Mesenchymal stem cell (in vitro differentiated cells and primary cell): ENCODE data around the gene RNF34.
"Not testable (repeated sequence)": the region's sequence is repeated elsewhere in the genome, so short reads cannot be mapped to it uniquely, and the experiment has no call there.

ENCODE experiments used
- DNase-seq: peaks from one replicate; pipeline ENCODE4 v3.0.0-alpha.2; 2013
- H2AFZ ChIP-seq: one replicate; pipeline ENCODE4 v1.6.1; 2013; ENCODE audit warnings: low read depth, mild to moderate bottlenecking, control low read depth, inconsistent platforms, low read length, moderate library complexity
- H2AK5ac ChIP-seq: 2 replicates; pipeline ENCODE4 v1.6.1; 2013; ENCODE audit warnings: low read length, moderate library complexity, mild to moderate bottlenecking, inconsistent platforms; ENCODE audit not compliant: severe bottlenecking
- H2BK120ac ChIP-seq: one replicate; pipeline ENCODE4 v1.6.1; 2013; ENCODE audit warnings: low read depth, mild to moderate bottlenecking, inconsistent platforms, low read length, moderate library complexity
- H2BK12ac ChIP-seq, 2 experiments: one replicate each; pipeline ENCODE4 v1.6.1; 2013; ENCODE audit warnings: inconsistent platforms in 2 of 2, low read length in 2 of 2, mild to moderate bottlenecking in 2 of 2, moderate library complexity in 2 of 2, control low read depth in 1 of 2
- H2BK15ac ChIP-seq: one replicate; pipeline ENCODE4 v1.6.1; 2013; ENCODE audit warnings: mild to moderate bottlenecking, low read depth, inconsistent platforms; ENCODE audit not compliant: poor library complexity, severe bottlenecking
- H2BK5ac ChIP-seq: 2 replicates; pipeline ENCODE4 v1.6.1; 2013; ENCODE audit warnings: low read depth, mild to moderate bottlenecking, low read length, control low read depth, inconsistent platforms; ENCODE audit not compliant: poor library complexity, severe bottlenecking
- H3K14ac ChIP-seq, 2 experiments: one replicate each; pipeline ENCODE4 v1.6.1; 2013; ENCODE audit warnings: inconsistent platforms in 2 of 2, low read length in 2 of 2, control low read depth in 1 of 2, mild to moderate bottlenecking in 1 of 2, moderate library complexity in 1 of 2
- H3K18ac ChIP-seq, 2 experiments: one replicate each; pipeline ENCODE4 v1.6.1; 2013; ENCODE audit warnings: inconsistent platforms in 2 of 2, low read length in 2 of 2, control low read depth in 1 of 2, low read depth in 1 of 2, mild to moderate bottlenecking in 1 of 2
- H3K23ac ChIP-seq, 2 experiments: one replicate each; pipeline ENCODE4 v1.6.1; 2013; ENCODE audit warnings: inconsistent platforms in 2 of 2, low read length in 2 of 2, mild to moderate bottlenecking in 2 of 2, moderate library complexity in 2 of 2, control low read depth in 1 of 2
- H3K27ac ChIP-seq: 2 replicates; pipeline ENCODE4 v1.5.1; 2013; ENCODE audit warnings: mild to moderate bottlenecking, moderate library complexity, low read length, control low read depth, inconsistent platforms; ENCODE audit not compliant: poor library complexity, severe bottlenecking
- H3K27me3 ChIP-seq, 2 experiments: 2 replicates each; pipeline versions ENCODE4 v1.6.1 to v1.7.0; 2013; ENCODE audit warnings: low read length in 2 of 2, mild to moderate bottlenecking in 2 of 2, moderate library complexity in 2 of 2, control low read depth in 1 of 2, inconsistent platforms in 1 of 2; ENCODE audit not compliant: control insufficient read depth in 1 of 2, insufficient read depth in 1 of 2
- H3K36me3 ChIP-seq, 2 experiments: 2 replicates each; pipeline versions ENCODE4 v1.6.1 to v1.7.0; 2013; ENCODE audit warnings: low read length in 2 of 2, control low read depth in 1 of 2, inconsistent platforms in 1 of 2, low read depth in 1 of 2, mild to moderate bottlenecking in 1 of 2; ENCODE audit not compliant: insufficient read depth in 2 of 2, control insufficient read depth in 1 of 2
- H3K4ac ChIP-seq, 2 experiments: one replicate each; pipeline ENCODE4 v1.6.1; 2013; ENCODE audit warnings: inconsistent platforms in 2 of 2, low read length in 2 of 2, mild to moderate bottlenecking in 2 of 2, moderate library complexity in 2 of 2, control low read depth in 1 of 2, low read depth in 1 of 2
- H3K4me1 ChIP-seq: 2 replicates; pipeline ENCODE4 v1.6.1; 2013; ENCODE audit warnings: low read depth, low read length, control low read depth; ENCODE audit not compliant: control insufficient read depth, insufficient read depth
- H3K4me2 ChIP-seq: 2 replicates; pipeline ENCODE4 v1.6.1; 2013; ENCODE audit warnings: low read length, mild to moderate bottlenecking, inconsistent platforms; ENCODE audit not compliant: poor library complexity, severe bottlenecking
- H3K4me3 ChIP-seq, 2 experiments: 2 replicates each; pipeline versions ENCODE4 v1.5.1 to v1.7.0; 2013; ENCODE audit warnings: low read length in 2 of 2, mild to moderate bottlenecking in 2 of 2, control low read depth in 1 of 2, low read depth in 1 of 2; ENCODE audit not compliant: insufficient read depth in 1 of 2
- H3K79me1 ChIP-seq: replicated peaks from 2 replicates; pipeline ENCODE4 v1.6.1; 2013; ENCODE audit warnings: mild to moderate bottlenecking, control low read depth, low read length, inconsistent platforms; ENCODE audit not compliant: poor library complexity, severe bottlenecking
- H3K9ac ChIP-seq: 2 replicates; pipeline ENCODE4 v1.7.0; 2013; ENCODE audit warnings: mild to moderate bottlenecking, low read length, moderate library complexity
- H3K9me3 ChIP-seq: 2 replicates; pipeline ENCODE4 v1.7.0; 2013; ENCODE audit warnings: mild to moderate bottlenecking, low read length; ENCODE audit not compliant: control insufficient read depth
- H4K8ac ChIP-seq: one replicate; pipeline ENCODE4 v1.6.1; 2013; ENCODE audit warnings: inconsistent platforms, mild to moderate bottlenecking, low read length, moderate library complexity
- H4K91ac ChIP-seq: one replicate; pipeline ENCODE4 v1.6.1; 2013; ENCODE audit warnings: mild to moderate bottlenecking, low read length, inconsistent platforms
- WGBS: methylation state at CpG from one replicate; pipeline ENCODE4 v1.1.7; 2013; ENCODE audit warnings: mixed read lengths; 5-methylcytosine and 5-hydroxymethylcytosine counted together

Gene RNF34

GRCh38 chr12:121378736-121379135 lies 21.2 kb upstream of the RNF34 start:
- no peak overlapping the region for H3K9ac ChIP-seq

GRCh38 chr12:121379945-121380344 lies 20.0 kb upstream of the RNF34 start:
- Histone ChIP-seq H3K27ac (no peak overlapping the region), H3K4me1 (peaks cover 5% of the 10 kb centered on the region), H3K18ac (no peak overlapping the region), H3K36me3 (no peaks in the 10 kb centered on the region), H3K23ac (no peak overlapping the region), H2BK12ac (no peak overlapping the region), H4K8ac (no peak overlapping the region), H3K4me2 (no peak overlapping the region), H4K91ac (no peak overlapping the region), H3K14ac (no peak overlapping the region), H3K4me3 (no peak overlapping the region), H3K9ac (no peak overlapping the region), H2BK15ac (no peak overlapping the region), H2BK5ac (no peak overlapping the region), H3K9me3 (no peaks in the 10 kb centered on the region), H2AK5ac (no peak overlapping the region), H2AFZ (no peak overlapping the region), H2BK120ac (no peak overlapping the region), H3K4ac (no peak overlapping the region), H3K79me1 (no peaks in the 10 kb centered on the region), H3K27me3 (no peaks in the 10 kb centered on the region)
- DNase-seq = no peak
- WGBS = 94% methylated on average over 9 of the region's 10 CpGs

More at GRCh38 chr12:121378736-121379135, 21.2 kb upstream of the RNF34 start:
- Histone ChIP-seq H3K27me3 (no peaks in the 10 kb centered on the region), H3K36me3 (no peaks in the 10 kb centered on the region), H3K27ac (no peak overlapping the region), H3K23ac (no peak overlapping the region), H3K4ac (no peak overlapping the region), H3K4me1 (peaks cover 5% of the 10 kb centered on the region), H3K79me1 (no peaks in the 10 kb centered on the region), H2AK5ac (no peak overlapping the region), H3K4me2 (no peak overlapping the region), H2BK15ac (no peak overlapping the region), H3K14ac (no peak overlapping the region), H3K4me3 (no peak overlapping the region), H4K91ac (no peak overlapping the region), H4K8ac (no peak overlapping the region), H2AFZ (no peak overlapping the region), H2BK5ac (no peak overlapping the region), H2BK12ac (no peak overlapping the region), H3K9me3 (no peaks in the 10 kb centered on the region), H2BK120ac (no peak overlapping the region), H3K18ac (no peak overlapping the region)
- DNase-seq = no peak
- WGBS = 87% methylated on average over 4 of the region's 5 CpGs

GRCh38 chr12:121383601-121384021 lies 16.3 kb upstream of the RNF34 start:
- Histone ChIP-seq H3K9ac (no peak overlapping the region), H3K36me3 (no peaks in the 10 kb centered on the region), H3K27ac (no peak overlapping the region), H2BK5ac (no peak overlapping the region), H3K4me1 (peaks cover 4% of the 10 kb centered on the region), H2AFZ (no peak overlapping the region), H3K9me3 (no peaks in the 10 kb centered on the region), H3K4me3 (no peak overlapping the region), H4K8ac (no peak overlapping the region), H2BK12ac (no peak overlapping the region), H2BK120ac (no peak overlapping the region), H2BK15ac (no peak overlapping the region), H3K79me1 (no peaks in the 10 kb centered on the region), H3K27me3 (no peaks in the 10 kb centered on the region), H4K91ac (no peak overlapping the region), H3K23ac (no peak overlapping the region), H3K18ac (no peak overlapping the region), H2AK5ac (no peak overlapping the region), H3K4ac (no peak overlapping the region), H3K14ac (no peak overlapping the region), H3K4me2 (no peak overlapping the region)
- no peak for DNase-seq
- WGBS = 92% methylated on average over 9 of the region's 9 CpGs

GRCh38 chr12:121384891-121385290 lies 15.0 kb upstream of the RNF34 start:
- H3K79me1 ChIP-seq, H2BK5ac ChIP-seq, DNase-seq, H3K18ac ChIP-seq, H3K4me1 ChIP-seq, H3K23ac ChIP-seq, H4K8ac ChIP-seq, H2BK120ac ChIP-seq, H3K4ac ChIP-seq, H3K14ac ChIP-seq, H4K91ac ChIP-seq, H2BK12ac ChIP-seq, H2AFZ ChIP-seq, H3K4me3 ChIP-seq, H3K9me3 ChIP-seq, H3K36me3 ChIP-seq, H3K9ac ChIP-seq, H3K4me2 ChIP-seq, H2AK5ac ChIP-seq, H3K27me3 ChIP-seq, H3K27ac ChIP-seq, H2BK15ac ChIP-seq: not testable (repeated sequence)
- 79% methylated on average over 6 of the region's 6 CpGs for WGBS
